DND-41 (cell line): ENCODE results near the gene ASPG.

Experiments
- ATAC-seq: fragments of 200-7000 bp; cut with Tn5 transposase; 3 replicates; pipeline ENCODE4 v1.9.1; 2021; ENCODE audit warnings: low read depth; ENCODE audit not compliant: insufficient read depth
- DNase-seq: peaks from one replicate; pipeline ENCODE4 v3.0.0-alpha.2; 2020
- H2AFZ ChIP-seq: 2 replicates; pipeline ENCODE4 v1.6.0; 2012; ENCODE audit warnings: low read depth, low read length
- H3K27ac ChIP-seq: 2 replicates; pipeline ENCODE4 v1.5.1; 2012; ENCODE audit warnings: low read length, inconsistent platforms
- H3K27me3 ChIP-seq: fragments of 200-600 bp; sonication (generic); 2 replicates; pipeline ENCODE4 v1.6.0; 2012; ENCODE audit warnings: low read length, mild to moderate bottlenecking, inconsistent platforms; ENCODE audit not compliant: insufficient read depth, poor library complexity
- H3K36me3 ChIP-seq: 2 replicates; pipeline ENCODE4 v1.5.1; 2012; ENCODE audit warnings: low read length, inconsistent platforms; ENCODE audit not compliant: insufficient read depth
- H3K4me1 ChIP-seq: 2 replicates; pipeline ENCODE4 v1.5.1; 2012; ENCODE audit warnings: mild to moderate bottlenecking, low read length; ENCODE audit not compliant: insufficient read depth
- H3K4me2 ChIP-seq: 2 replicates; pipeline ENCODE4 v1.6.0; 2012; ENCODE audit warnings: mild to moderate bottlenecking, moderate library complexity, low read length, inconsistent platforms; ENCODE audit not compliant: insufficient read depth
- H3K4me3 ChIP-seq, 2 experiments: fragments of 200-600 bp in 1 of 2; shearing (Covaris generic) in 1 of 2; 2 replicates each; pipeline ENCODE4 v1.5.1; 2012 to 2016; ENCODE audit warnings: inconsistent platforms in 2 of 2, low read length in 2 of 2, mild to moderate bottlenecking in 2 of 2, low read depth in 1 of 2, moderate library complexity in 1 of 2
- H3K79me2 ChIP-seq: 2 replicates; pipeline ENCODE4 v1.6.0; 2012; ENCODE audit warnings: low read length, inconsistent platforms; ENCODE audit not compliant: insufficient read depth
- H3K9ac ChIP-seq: 2 replicates; pipeline ENCODE4 v1.6.0; 2012; ENCODE audit warnings: low read depth, mild to moderate bottlenecking, inconsistent platforms, low read length, moderate library complexity
- H3K9me3 ChIP-seq: 2 replicates; pipeline ENCODE4 v1.5.1; 2012; ENCODE audit warnings: low read length, moderate library complexity, mild to moderate bottlenecking, inconsistent platforms; ENCODE audit not compliant: insufficient read depth, severe bottlenecking
- H4K20me1 ChIP-seq: 2 replicates; pipeline ENCODE4 v1.6.0; 2012; ENCODE audit warnings: low read length; ENCODE audit not compliant: insufficient read depth
- EZH2 ChIP-seq: IDR thresholded peaks from 3 replicates; pipeline ENCODE4 v1.6.1; 2012; ENCODE audit warnings: borderline replicate concordance, low read depth, mild to moderate bottlenecking, moderate library complexity, low read length, inconsistent platforms; ENCODE audit not compliant: severe bottlenecking
- TF ChIP-seq, protein P1 (sequence below): IDR thresholded peaks from 2 replicates; pipeline ENCODE4 v1.5.1; 2012; ENCODE audit warnings: borderline replicate concordance, low read length, moderate library complexity, mild to moderate bottlenecking; ENCODE audit not compliant: poor library complexity, severe bottlenecking; ENCODE audit errors: extremely low read depth

ASPG gene

DNA sequence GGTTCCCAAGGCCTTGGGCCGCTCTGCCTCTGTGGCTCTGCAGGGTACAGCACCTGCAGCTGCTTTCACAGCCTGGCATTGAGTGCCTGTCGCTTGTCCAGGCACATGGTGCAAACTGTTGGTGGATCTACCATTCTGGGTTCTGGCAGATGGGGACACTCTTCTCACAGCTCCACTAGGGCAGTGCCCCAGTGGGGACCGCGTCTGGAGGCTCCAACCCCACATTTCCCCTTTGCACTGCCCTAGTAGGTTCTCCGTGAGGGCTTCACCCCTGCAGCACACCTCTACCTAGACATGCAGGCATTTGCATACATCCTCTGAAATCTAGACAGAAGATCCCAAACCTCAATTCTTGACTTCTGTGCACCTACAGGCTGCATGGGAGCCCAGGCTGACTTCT, 19.2 kb upstream of the ASPG start:
- Histone ChIP-seq H3K36me3 (no peaks in the 10 kb centered on the region), H3K27me3 (no peaks in the 10 kb centered on the region), H3K9me3 (peaks cover 8% of the 10 kb centered on the region), H3K4me2 (no peak overlapping the region), H3K9ac (no peak overlapping the region), H4K20me1 (no peaks in the 10 kb centered on the region), H3K79me2 (no peaks in the 10 kb centered on the region), H3K4me3 (no peak overlapping the region), H2AFZ (no peak overlapping the region), H3K27ac (no peak overlapping the region), H3K4me1 (no peaks in the 10 kb centered on the region)
- TF ChIP-seq, protein P1, sequence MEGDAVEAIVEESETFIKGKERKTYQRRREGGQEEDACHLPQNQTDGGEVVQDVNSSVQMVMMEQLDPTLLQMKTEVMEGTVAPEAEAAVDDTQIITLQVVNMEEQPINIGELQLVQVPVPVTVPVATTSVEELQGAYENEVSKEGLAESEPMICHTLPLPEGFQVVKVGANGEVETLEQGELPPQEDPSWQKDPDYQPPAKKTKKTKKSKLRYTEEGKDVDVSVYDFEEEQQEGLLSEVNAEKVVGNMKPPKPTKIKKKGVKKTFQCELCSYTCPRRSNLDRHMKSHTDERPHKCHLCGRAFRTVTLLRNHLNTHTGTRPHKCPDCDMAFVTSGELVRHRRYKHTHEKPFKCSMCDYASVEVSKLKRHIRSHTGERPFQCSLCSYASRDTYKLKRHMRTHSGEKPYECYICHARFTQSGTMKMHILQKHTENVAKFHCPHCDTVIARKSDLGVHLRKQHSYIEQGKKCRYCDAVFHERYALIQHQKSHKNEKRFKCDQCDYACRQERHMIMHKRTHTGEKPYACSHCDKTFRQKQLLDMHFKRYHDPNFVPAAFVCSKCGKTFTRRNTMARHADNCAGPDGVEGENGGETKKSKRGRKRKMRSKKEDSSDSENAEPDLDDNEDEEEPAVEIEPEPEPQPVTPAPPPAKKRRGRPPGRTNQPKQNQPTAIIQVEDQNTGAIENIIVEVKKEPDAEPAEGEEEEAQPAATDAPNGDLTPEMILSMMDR: no peak
- TF ChIP-seq EZH2: no peak
- DNase-seq: no peak
- ATAC-seq: no peak

DNA sequence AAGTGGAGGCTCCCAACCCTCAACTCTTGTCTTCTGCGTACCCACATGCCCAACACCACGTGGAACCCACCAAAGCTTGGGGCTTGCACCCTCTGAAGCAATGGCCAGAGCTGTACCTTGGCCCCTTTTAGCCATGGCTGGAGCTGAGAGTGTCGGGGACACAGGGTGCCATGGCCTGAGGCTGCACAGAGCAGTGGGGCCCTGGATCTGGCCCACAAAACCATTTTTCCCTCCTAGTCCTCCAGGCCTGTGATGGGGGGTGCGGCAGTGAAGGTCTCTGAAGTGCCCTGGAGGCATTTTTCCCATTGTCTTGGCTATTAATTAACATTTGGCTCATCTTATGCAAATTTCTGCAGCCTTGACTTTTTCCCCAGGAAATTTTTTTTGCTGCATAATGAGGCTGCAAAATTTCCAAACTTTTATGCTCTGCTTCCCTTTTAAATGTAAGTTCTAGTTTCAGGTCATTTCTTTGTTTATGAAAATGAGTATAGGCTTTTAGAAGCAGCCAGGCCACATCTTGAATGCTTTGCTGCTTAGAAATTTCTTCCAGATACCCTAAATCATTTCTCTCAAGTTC, 18.7 kb upstream of the ASPG start:
- DNase-seq: no peak
- no peaks in the 10 kb centered on the region for H3K79me2 ChIP-seq
- no peak for ATAC-seq
- H3K9me3 ChIP-seq: peaks cover 8% of the 10 kb centered on the region
- no peak overlapping the region for H3K4me3 ChIP-seq
- no peaks in the 10 kb centered on the region for H3K4me1 ChIP-seq
- no peak for TF ChIP-seq EZH2
- TF ChIP-seq, protein P1: no peak
- H3K27ac ChIP-seq: no peak overlapping the region
- no peak overlapping the region for H3K9ac ChIP-seq
- H4K20me1 ChIP-seq: no peaks in the 10 kb centered on the region
- no peak overlapping the region for H2AFZ ChIP-seq
- no peak overlapping the region for H3K4me2 ChIP-seq
- H3K27me3 ChIP-seq: no peaks in the 10 kb centered on the region
- no peaks in the 10 kb centered on the region for H3K36me3 ChIP-seq

DNA sequence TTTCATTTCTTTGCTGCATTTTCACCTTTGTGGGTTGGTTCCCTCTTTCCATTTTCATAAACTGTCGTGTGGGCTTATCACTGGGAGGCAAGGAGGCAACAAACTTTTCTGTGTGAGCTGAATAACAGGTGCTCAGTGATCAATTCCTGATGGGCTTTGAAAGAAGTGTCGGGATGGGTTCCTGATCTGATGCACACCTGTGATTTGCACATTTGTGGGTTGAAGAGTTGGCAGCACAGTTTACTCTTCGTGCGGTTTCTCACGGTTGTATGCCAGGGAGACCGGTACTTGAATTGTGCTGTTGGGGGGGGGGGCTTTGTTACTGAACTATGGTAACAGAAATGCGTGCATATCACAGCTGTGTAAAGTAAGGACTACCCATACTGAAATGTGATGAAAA, 16.0 kb upstream of the ASPG start:
- Histone ChIP-seq H3K79me2 (no peaks in the 10 kb centered on the region), H3K4me3 (no peak overlapping the region), H3K36me3 (no peaks in the 10 kb centered on the region), H3K27me3 (no peaks in the 10 kb centered on the region), H3K4me1 (no peaks in the 10 kb centered on the region), H3K9ac (no peak overlapping the region), H3K9me3 (peaks cover 15% of the 10 kb centered on the region), H4K20me1 (no peaks in the 10 kb centered on the region), H3K27ac (no peak overlapping the region), H3K4me2 (no peak overlapping the region), H2AFZ (no peak overlapping the region)
- DNase-seq (no peak), ATAC-seq (no peak)
- TF ChIP-seq, protein P1: no peak
- no peak for TF ChIP-seq EZH2

DNA sequence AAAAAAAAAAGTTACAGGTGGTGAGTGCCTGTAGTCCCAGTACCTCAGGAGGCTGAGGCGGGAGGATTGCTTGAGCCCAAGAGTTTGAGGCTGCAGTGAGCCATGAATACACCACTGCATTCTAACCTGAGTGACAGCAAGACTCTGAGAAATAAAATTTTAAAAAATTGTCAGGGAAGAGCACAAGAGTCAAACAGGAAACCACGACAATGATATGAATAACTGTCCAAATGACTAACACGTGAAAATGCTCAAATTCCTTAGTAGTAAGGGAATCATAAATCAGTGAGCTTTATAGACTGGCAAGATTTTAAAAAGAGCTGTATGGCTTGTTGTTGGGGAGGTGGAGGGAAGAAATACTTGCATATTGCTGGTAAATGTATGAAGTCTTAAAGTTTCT, 12.9 kb upstream of the ASPG start:
- H3K4me3 ChIP-seq: no peak overlapping the region
- H3K9ac ChIP-seq: no peak overlapping the region
- no peak overlapping the region for H2AFZ ChIP-seq
- no peaks in the 10 kb centered on the region for H3K79me2 ChIP-seq
- no peak overlapping the region for H3K4me2 ChIP-seq
- peaks cover 7% of the 10 kb centered on the region for H3K9me3 ChIP-seq
- no peaks in the 10 kb centered on the region for H3K27me3 ChIP-seq
- H3K27ac ChIP-seq: no peak overlapping the region
- TF ChIP-seq EZH2: no peak
- TF ChIP-seq, protein P1: no peak
- H3K4me1 ChIP-seq: 0 out of 2 replicates have a peak, but pooled peaks cover under 1% of the 10 kb centered on the region
- DNase-seq (no peak), ATAC-seq (no peak)
- H3K36me3 ChIP-seq: no peaks in the 10 kb centered on the region
- no peaks in the 10 kb centered on the region for H4K20me1 ChIP-seq
